Measurements from ENCODE around the gene POLRMT.

- TF ChIP-seq JUND (IDR thresholded peaks at IDR 0.05), result no peak
- no peak for TF ChIP-seq REST (IDR thresholded peaks at IDR 0.05)
- no peak for TF ChIP-seq MAX (IDR thresholded peaks at IDR 0.05)
- TF ChIP-seq CTCF (IDR thresholded peaks at IDR 0.05; ENCODE audit: low read depth, low read length, missing input control), result no peak
Observed at GRCh38 chr19:616747-617526, 16.4 kb downstream of the POLRMT start.

Data from liver (tissue), 3 donors.